Uterus (tissue), 2 donors: Measurements from ENCODE around the gene PLXNA4.

ENCODE experiments used
- POLR2A ChIP-seq, 2 donors: fragments of 450-650 bp; IDR thresholded peaks; one replicate each; pipeline ENCODE4 v1.6.1; 2016; ENCODE audit warnings: antibody characterized with exemption in 2 of 2, mild to moderate bottlenecking in 1 of 2, moderate library complexity in 1 of 2
- TF ChIP-seq, protein P1 (sequence below), 4 experiments: fragments of 200-600 bp in 2 of 4; fragments of 450-650 bp in 2 of 4; sonication (generic) in 2 of 4; IDR thresholded peaks; one replicate each; pipeline ENCODE4 v1.5.1; 2016 to 2019; ENCODE audit warnings: antibody characterized with exemption in 4 of 4, mild to moderate bottlenecking in 2 of 4, moderate library complexity in 1 of 4

DNA sequence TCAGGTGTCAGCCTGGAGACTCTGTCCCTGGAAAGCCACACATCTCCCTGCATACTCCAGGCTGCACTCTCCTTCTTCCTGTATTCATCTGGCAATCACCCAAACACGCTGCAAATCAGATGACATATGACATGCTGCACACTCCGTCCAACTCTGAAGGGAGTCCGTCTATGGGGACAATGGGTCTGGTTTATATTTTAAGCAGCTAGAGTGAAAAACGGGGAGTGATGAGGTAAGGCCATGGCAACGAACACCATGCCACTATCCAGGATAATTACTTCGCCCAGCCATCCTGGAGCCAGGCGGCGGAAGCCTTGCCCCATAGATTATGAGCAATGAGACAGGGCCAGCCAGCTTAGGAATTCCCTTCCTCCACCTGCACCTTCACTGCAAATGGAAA, 140.1 kb downstream of the PLXNA4 start:
- TF ChIP-seq, protein P1, sequence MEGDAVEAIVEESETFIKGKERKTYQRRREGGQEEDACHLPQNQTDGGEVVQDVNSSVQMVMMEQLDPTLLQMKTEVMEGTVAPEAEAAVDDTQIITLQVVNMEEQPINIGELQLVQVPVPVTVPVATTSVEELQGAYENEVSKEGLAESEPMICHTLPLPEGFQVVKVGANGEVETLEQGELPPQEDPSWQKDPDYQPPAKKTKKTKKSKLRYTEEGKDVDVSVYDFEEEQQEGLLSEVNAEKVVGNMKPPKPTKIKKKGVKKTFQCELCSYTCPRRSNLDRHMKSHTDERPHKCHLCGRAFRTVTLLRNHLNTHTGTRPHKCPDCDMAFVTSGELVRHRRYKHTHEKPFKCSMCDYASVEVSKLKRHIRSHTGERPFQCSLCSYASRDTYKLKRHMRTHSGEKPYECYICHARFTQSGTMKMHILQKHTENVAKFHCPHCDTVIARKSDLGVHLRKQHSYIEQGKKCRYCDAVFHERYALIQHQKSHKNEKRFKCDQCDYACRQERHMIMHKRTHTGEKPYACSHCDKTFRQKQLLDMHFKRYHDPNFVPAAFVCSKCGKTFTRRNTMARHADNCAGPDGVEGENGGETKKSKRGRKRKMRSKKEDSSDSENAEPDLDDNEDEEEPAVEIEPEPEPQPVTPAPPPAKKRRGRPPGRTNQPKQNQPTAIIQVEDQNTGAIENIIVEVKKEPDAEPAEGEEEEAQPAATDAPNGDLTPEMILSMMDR (IDR thresholded peaks at IDR 0.05), result no peak
- no peak for TF ChIP-seq POLR2A (IDR thresholded peaks at IDR 0.05)
